IMR-90 (cell line): Measurements from ENCODE around the gene S100A11. TPM values are rescaled to one million over a fixed set of nuclear protein-coding genes. Genes with fewer than 3 reads are reported as not detected.
A peak's percentile ranks its signal among the peaks of the same experiment; 100 is the strongest.

Experiments
- ATAC-seq: fragments of 200-7000 bp; cut with Tn5 transposase; 2 replicates; pipeline ENCODE4 v1.9.1; 2020; ENCODE audit warnings: low read depth, mild to moderate bottlenecking, moderate library complexity
- BruUV-seq: library from RNA; stranded (reverse); fragments of 400-500 nt; replicated peaks from 2 replicates; lab custom pipeline; 2021; lab: Mats Ljungman, UMichigan
- CTCF ChIA-PET: fragments of 300-600 bp; formaldehyde crosslinking; extraction: SDS; loops from one replicate; lab custom pipeline; 2021; ENCODE audit warnings: antibody characterized with exemption; lab: Yijun Ruan, JAX
- POLR2A ChIA-PET: fragments of 300-600 bp; sonication (Branson Sonifier 250); formaldehyde crosslinking; loops from one replicate; lab custom pipeline; 2022; ENCODE audit warnings: antibody characterized with exemption; ENCODE audit not compliant: unreplicated experiment; lab: Charles Lee
- DNase-seq: peaks from one replicate; pipeline ENCODE4 v3.0.0; 2013
- H2AFZ ChIP-seq: replicated peaks from 2 replicates; pipeline ENCODE3; 2013; ENCODE audit warnings: low read length, mild to moderate bottlenecking; ENCODE audit not compliant: poor library complexity
- H2AK5ac ChIP-seq: 2 replicates; pipeline ENCODE4 v1.6.1; 2013; ENCODE audit warnings: low read depth, low read length, inconsistent platforms
- H2AK9ac ChIP-seq: replicated peaks from 2 replicates; pipeline ENCODE3; 2013; ENCODE audit warnings: mild to moderate bottlenecking, low read depth, low read length, moderate library complexity; ENCODE audit not compliant: poor library complexity
- H2BK120ac ChIP-seq: 2 replicates; pipeline ENCODE4 v1.6.1; 2013; ENCODE audit warnings: low read depth, low read length, inconsistent platforms
- H2BK15ac ChIP-seq: 3 replicates; pipeline ENCODE4 v1.6.1; 2013; ENCODE audit warnings: low read depth, low read length, inconsistent platforms
- H2BK20ac ChIP-seq: 2 replicates; pipeline ENCODE4 v1.6.1; 2013; ENCODE audit warnings: low read depth, mild to moderate bottlenecking, inconsistent platforms, low read length, moderate library complexity
- H2BK5ac ChIP-seq: 2 replicates; pipeline ENCODE4 v1.6.1; 2013; ENCODE audit warnings: mild to moderate bottlenecking, low read depth, low read length, inconsistent platforms; ENCODE audit not compliant: poor library complexity, severe bottlenecking
- H3K14ac ChIP-seq: replicated peaks from 2 replicates; pipeline ENCODE4 v1.6.1; 2013; ENCODE audit warnings: low read depth, low read length, inconsistent platforms
- H3K18ac ChIP-seq: 2 replicates; pipeline ENCODE4 v1.6.1; 2013; ENCODE audit warnings: low read depth, low read length, control low read depth
- H3K23ac ChIP-seq: 2 replicates; pipeline ENCODE4 v1.6.1; 2013; ENCODE audit warnings: low read depth, low read length, inconsistent platforms
- H3K27ac ChIP-seq: 2 replicates; pipeline ENCODE4 v1.5.1; 2013; ENCODE audit warnings: mild to moderate bottlenecking, control low read depth, low read length; ENCODE audit not compliant: insufficient read depth
- H3K27me3 ChIP-seq: 2 replicates; pipeline ENCODE4 v1.6.1; 2013; ENCODE audit warnings: low read length; ENCODE audit not compliant: control insufficient read depth, insufficient read depth
- H3K36me3 ChIP-seq: 2 replicates; pipeline ENCODE4 v1.6.1; 2013; ENCODE audit warnings: low read length, mixed read lengths; ENCODE audit not compliant: control insufficient read depth, insufficient read depth
- H3K4ac ChIP-seq: 2 replicates; pipeline ENCODE4 v1.6.1; 2013; ENCODE audit warnings: low read depth, low read length, inconsistent platforms
- H3K4me1 ChIP-seq: 2 replicates; pipeline ENCODE4 v1.6.1; 2013; ENCODE audit warnings: low read length, mixed read lengths; ENCODE audit not compliant: control insufficient read depth, insufficient read depth
- H3K4me2 ChIP-seq: 2 replicates; pipeline ENCODE4 v1.6.1; 2013; ENCODE audit warnings: low read depth, mild to moderate bottlenecking, control low read depth, low read length, moderate library complexity
- H3K4me3 ChIP-seq: 2 replicates; pipeline ENCODE4 v1.5.1; 2013; ENCODE audit warnings: low read depth, mild to moderate bottlenecking, control low read depth, low read length, moderate library complexity; ENCODE audit not compliant: insufficient read depth
- H3K56ac ChIP-seq: 2 replicates; pipeline ENCODE4 v1.6.1; 2013; ENCODE audit warnings: low read length, inconsistent platforms; ENCODE audit not compliant: insufficient read depth; ENCODE audit errors: extremely low read depth
- H3K79me1 ChIP-seq, 2 experiments: 2 replicates each; pipeline ENCODE4 v1.6.1; 2013; ENCODE audit warnings: low read length in 2 of 2, inconsistent platforms in 1 of 2, low read depth in 1 of 2
- H3K9ac ChIP-seq: 2 replicates; pipeline ENCODE4 v1.6.1; 2013; ENCODE audit warnings: low read depth, low read length, control low read depth
- H3K9me1 ChIP-seq: 2 replicates; pipeline ENCODE4 v1.6.1; 2013; ENCODE audit warnings: low read length, inconsistent platforms; ENCODE audit not compliant: insufficient read depth
- H3K9me3 ChIP-seq: 2 replicates; pipeline ENCODE4 v1.6.1; 2013; ENCODE audit warnings: low read length; ENCODE audit not compliant: control insufficient read depth, insufficient read depth
- H4K20me1 ChIP-seq: 2 replicates; pipeline ENCODE4 v1.6.1; 2013; ENCODE audit warnings: low read length, inconsistent platforms; ENCODE audit not compliant: insufficient read depth
- H4K5ac ChIP-seq: 2 replicates; pipeline ENCODE4 v1.6.1; 2013; ENCODE audit warnings: mild to moderate bottlenecking, low read depth, low read length, control low read depth
- H4K8ac ChIP-seq, 2 experiments: 2 replicates each; pipeline ENCODE4 v1.6.1; 2013; ENCODE audit warnings: low read depth in 2 of 2, low read length in 2 of 2, control low read depth in 1 of 2, inconsistent platforms in 1 of 2
- H4K91ac ChIP-seq: 2 replicates; pipeline ENCODE4 v1.6.1; 2013; ENCODE audit warnings: low read depth, low read length, inconsistent platforms; ENCODE audit not compliant: insufficient read depth
- FOS ChIP-seq: fragments of 150-350 bp; IDR thresholded peaks from 2 replicates; pipeline ENCODE4 v1.6.1; 2016; ENCODE audit warnings: low read depth, low read length
- NFE2L2 ChIP-seq: fragments of 150-350 bp; IDR thresholded peaks from 2 replicates; pipeline ENCODE4 v1.6.1; 2016; ENCODE audit warnings: low read depth, mild to moderate bottlenecking, low read length
- SMC3 ChIP-seq: fragments of 150-350 bp; IDR thresholded peaks from 2 replicates; pipeline ENCODE4 v1.6.1; 2016; ENCODE audit warnings: low read depth, mild to moderate bottlenecking, antibody characterized with exemption, low read length, moderate library complexity
- WGBS, 2 experiments: methylation state at CpG; one replicate each; pipeline versions ENCODE4 v1.1.5 to v1.1.7; 2013; ENCODE audit warnings: missing lambda C conversion rate in 2 of 2; ENCODE audit not compliant: insufficient read length in 1 of 2; ENCODE audit errors: extremely low coverage in 2 of 2; 5-methylcytosine and 5-hydroxymethylcytosine counted together
- dilution Hi-C: fragments of 300-500 bp; cut with HindIII; formaldehyde crosslinking; loops from one replicate; pipeline ENCODE4 v1.14.3; 2018; ENCODE audit warnings: low sequenced_read_pairs; ENCODE audit not compliant: unreplicated experiment
- in situ Hi-C: fragments of 300-500 bp; cut with MboI; formaldehyde crosslinking; loops from 3 replicates; pipeline ENCODE4 v1.14.3; 2019; ENCODE audit warnings: low sequenced_read_pairs, inconsistent platforms, mixed read lengths
- intact Hi-C: fragments of 100-400 bp; cut with micrococcal nuclease; formaldehyde crosslinking; loops from 2 replicates; pipeline ENCODE4 v1.10.0; 2022
- microRNA-seq, 2 experiments: library from miRNA; stranded (forward) in 1 of 2; unstranded in 1 of 2; fragments of 10-50 nt in 1 of 2; fragments of <30 nt in 1 of 2; gene quantifications in 1 of 2; microRNA quantifications in 1 of 2; one replicate each; pipeline versions ENCODE3 to v1.1.0; 2013 to 2020; ENCODE audit not compliant: insufficient read depth in 1 of 2, insufficient read length in 1 of 2, unreplicated experiment in 1 of 2
- polyA plus RNA-seq, 3 experiments: library from polyadenylated mRNA; depleted of rRNA; stranded (reverse); fragments of >200 nt; gene quantifications; 2 replicates each; pipeline ENCODE4 v1.2.3, GENCODE V29; 2012; ENCODE audit warnings: low replicate concordance in 1 of 3
- small RNA-seq, 5 experiments: library from RNA; depleted of rRNA; stranded (forward); fragments of <200 nt; gene quantifications; one replicate each; pipeline ENCODE3, GENCODE V24; 2012
- total RNA-seq: library from RNA; depleted of rRNA; stranded (reverse); fragments of >200 nt; gene quantifications from 2 replicates; pipeline ENCODE4 v1.2.3, GENCODE V29; 2012; rRNA removed

The S100A11 gene
- total and polyA plus RNA-seq, 2 of the 4 experiments (the other 2 are of a cell fraction) = 167 to 1,402 TPM

- Histone ChIP-seq H2BK15ac (no peak overlapping the region), H3K23ac (0 out of 2 replicates have a peak overlapping the region, but pooled peaks have one; percentile 32), H2AK9ac (no peak overlapping the region), H3K79me1 (peaks cover 36 to 74% of the 10 kb centered on the region in 2 experiments), H3K9me3 (no peaks in the 10 kb centered on the region), H3K56ac (no peak overlapping the region), H3K4me2 (no peak overlapping the region), H4K5ac (no peak overlapping the region), H3K4me3 (no peak overlapping the region), H3K18ac (no peak overlapping the region), H4K91ac (no peak overlapping the region), H2BK120ac (no peak overlapping the region), H3K27me3 (no peaks in the 10 kb centered on the region), H3K4ac (no peak overlapping the region), H4K8ac (no peak overlapping the region), H3K14ac (no peak overlapping the region), H2AFZ (no peak overlapping the region), H3K36me3 (peaks cover 33% of the 10 kb centered on the region), H3K27ac (no peak overlapping the region), H3K9ac (no peak overlapping the region), H2BK5ac (no peak overlapping the region), H4K20me1 (peaks cover 34% of the 10 kb centered on the region), H2BK20ac (no peak overlapping the region), H3K9me1 (peaks cover 17% of the 10 kb centered on the region), H2AK5ac (no peak overlapping the region), H3K4me1 (peaks cover 13% of the 10 kb centered on the region)
- intact Hi-C loops (no loop called here), in situ Hi-C loops (loop anchor here (25.0 kb wide), 1 partner anchor 672 kb away; no protein-coding TSS in a partner anchor), dilution Hi-C loops (no loop called here)
- ATAC-seq (no peak), DNase-seq (no peak)
- BruUV-seq = no TSS peak
- ChIA-PET CTCF (no interaction called here), POLR2A (no interaction called here)
- WGBS, 2 experiments = no CpG with 5 or more reads among the region's 1 CpG
- TF ChIP-seq SMC3 = no peak
- TF ChIP-seq NFE2L2 = no peak
- TF ChIP-seq FOS = no peak
Measured at GRCh38 chr1:151984313-151984956, 52.4 kb downstream of the S100A11 start.

Small RNA genes within 50 kb of the gene (microRNA-seq; reads per million reads assigned to microRNA genes)
- not detected for gene SPTLC1P4 (ENCODE audit: insufficient read depth, insufficient read length)

Small RNA genes within 50 kb of the gene (small RNA-seq; reads per million reads assigned to genes)
- 0 reads per million in 5 experiments for gene SPTLC1P4

Other genes starting within 250 kb of the S100A11 start
- gene TDRKH, start 246.5 kb downstream of the S100A11 start, total RNA-seq = 2.2 TPM in 2 replicates
- 0.86 and 1.2 TPM in 2 replicates for gene TDRKH, start 246.5 kb downstream of the S100A11 start, polyA plus RNA-seq (2012; rRNA removed)
- gene LINGO4, start 231.6 kb downstream of the S100A11 start, total RNA-seq = not detected in 2 replicates
- not detected in 2 replicates for gene LINGO4, start 231.6 kb downstream of the S100A11 start, polyA plus RNA-seq (2012; rRNA removed)
- not detected in 2 replicates for gene RORC, start 205.2 kb downstream of the S100A11 start, total RNA-seq
- gene RORC, start 205.2 kb downstream of the S100A11 start, polyA plus RNA-seq (2012; rRNA removed) = not detected in 2 replicates
- not detected in 2 replicates for gene C2CD4D, start 197.2 kb downstream of the S100A11 start, total RNA-seq
- not detected in 2 replicates for gene C2CD4D, start 197.2 kb downstream of the S100A11 start, polyA plus RNA-seq (2012; rRNA removed)
- gene THEM5, start 183.3 kb downstream of the S100A11 start, total RNA-seq = not detected in 2 replicates
- gene THEM5, start 183.3 kb downstream of the S100A11 start, polyA plus RNA-seq (2012; rRNA removed) = not detected in 2 replicates
- gene THEM4, start 127.5 kb downstream of the S100A11 start, total RNA-seq = 7.3 and 8.3 TPM in 2 replicates
- gene THEM4, start 127.5 kb downstream of the S100A11 start, polyA plus RNA-seq (2012; rRNA removed) = 12.2 and 15.7 TPM in 2 replicates
- 77.2 and 86.0 TPM in 2 replicates for gene S100A10, start 43.1 kb downstream of the S100A11 start, total RNA-seq
- 223 and 277 TPM in 2 replicates for gene S100A10, start 43.1 kb downstream of the S100A11 start, polyA plus RNA-seq (2012; rRNA removed)
- gene TCHHL1, start 52.1 kb upstream of the S100A11 start, total RNA-seq = not detected in 2 replicates
- gene TCHHL1, start 52.1 kb upstream of the S100A11 start, polyA plus RNA-seq (2012; rRNA removed) = not detected in 2 replicates
- not detected in 2 replicates for gene TCHH, start 78.4 kb upstream of the S100A11 start, total RNA-seq
- gene TCHH, start 78.4 kb upstream of the S100A11 start, polyA plus RNA-seq (2012; rRNA removed) = not detected in 2 replicates
- gene RPTN, start 122.2 kb upstream of the S100A11 start, total RNA-seq = not detected in 2 replicates
- gene RPTN, start 122.2 kb upstream of the S100A11 start, polyA plus RNA-seq (2012; rRNA removed) = not detected in 2 replicates
- not detected in 2 replicates for gene HRNR, start 187.2 kb upstream of the S100A11 start, total RNA-seq
- under 0.01 TPM in 1 of 2 replicates, not detected in the other for gene HRNR, start 187.2 kb upstream of the S100A11 start, polyA plus RNA-seq (2012; rRNA removed)